Smooth muscle cell (in vitro differentiated cells): ENCODE measurements around the gene TTLL5. TPM values are rescaled to one million over a fixed set of nuclear protein-coding genes. Genes with fewer than 3 reads are reported as not detected.

Experiments used
- DNase-seq: peaks from one replicate; lab custom pipeline; 2025; ENCODE audit not compliant: unreplicated experiment; lab: John Stamatoyannopoulos, UW
- H2AFZ ChIP-seq: fragments of 200-600 bp; sonication (generic); 2 replicates; pipeline ENCODE4 v1.6.0; 2016; ENCODE audit warnings: antibody characterized with exemption, low read depth, mild to moderate bottlenecking
- H3F3A ChIP-seq: fragments of 200-600 bp; sonication (generic); 2 replicates; pipeline ENCODE4 v1.6.0; 2017; ENCODE audit warnings: antibody characterized with exemption, low read depth
- H3K27ac ChIP-seq: fragments of 200-600 bp; sonication (generic); 2 replicates; pipeline ENCODE4 v1.5.1; 2016; ENCODE audit warnings: low read depth, mild to moderate bottlenecking
- H3K27me3 ChIP-seq: fragments of 200-600 bp; sonication (generic); 2 replicates; pipeline ENCODE4 v1.6.1; 2016; ENCODE audit warnings: low read depth, mild to moderate bottlenecking
- H3K36me3 ChIP-seq: fragments of 200-600 bp; sonication (generic); 2 replicates; pipeline ENCODE4 v1.5.1; 2016; ENCODE audit warnings: low read depth
- H3K4me1 ChIP-seq: fragments of 200-600 bp; sonication (generic); 2 replicates; pipeline ENCODE4 v1.5.1; 2016; ENCODE audit warnings: low read depth
- H3K4me2 ChIP-seq: fragments of 200-600 bp; sonication (generic); 2 replicates; pipeline ENCODE4 v1.6.0; 2016; ENCODE audit warnings: mild to moderate bottlenecking
- H3K4me3 ChIP-seq: fragments of 200-600 bp; sonication (generic); 2 replicates; pipeline ENCODE4 v1.5.1; 2016; ENCODE audit warnings: mild to moderate bottlenecking
- H3K79me2 ChIP-seq: fragments of 200-600 bp; sonication (generic); 2 replicates; pipeline ENCODE4 v1.6.0; 2016; ENCODE audit warnings: low read depth, mild to moderate bottlenecking
- H3K9ac ChIP-seq: fragments of 200-600 bp; sonication (generic); 2 replicates; pipeline ENCODE4 v1.6.0; 2016; ENCODE audit warnings: low read depth
- H3K9me3 ChIP-seq: fragments of 200-600 bp; sonication (generic); replicated peaks from 2 replicates; pipeline ENCODE4 v1.5.1; 2016; ENCODE audit warnings: low read depth
- H4K20me1 ChIP-seq: fragments of 200-600 bp; sonication (generic); 2 replicates; pipeline ENCODE4 v1.6.0; 2016; ENCODE audit warnings: low read depth
- whole genome bisulfite sequencing: methylation state at CpG from one replicate; pipeline ENCODE4 v1.1.7; 2016; ENCODE audit warnings: low lambda C conversion rate; 5-methylcytosine and 5-hydroxymethylcytosine counted together
- polyA plus RNA-seq: library from polyadenylated mRNA; unstranded; fragments of >200 nt; fragmentation: Nextera tagmentation; extraction: Ambion mirVana; gene quantifications from 2 replicates; pipeline ENCODE4 v1.2.1, GENCODE V29; 2016
- total RNA-seq: library from RNA; depleted of rRNA; stranded (reverse); fragments of >200 nt; gene quantifications from 2 replicates; pipeline ENCODE4 v1.2.3, GENCODE V29; 2014
- TF ChIP-seq, protein P1 (sequence below): fragments of 200-600 bp; sonication (generic); IDR thresholded peaks from 2 replicates; pipeline ENCODE4 v1.5.1; 2017; ENCODE audit warnings: borderline replicate concordance, mild to moderate bottlenecking, antibody characterized with exemption; ENCODE audit not compliant: insufficient read depth, poor library complexity, severe bottlenecking

TTLL5 gene
- total and polyA plus RNA-seq, 2 experiments from 2014 or later: 12.6 to 38.0 TPM

DNA sequence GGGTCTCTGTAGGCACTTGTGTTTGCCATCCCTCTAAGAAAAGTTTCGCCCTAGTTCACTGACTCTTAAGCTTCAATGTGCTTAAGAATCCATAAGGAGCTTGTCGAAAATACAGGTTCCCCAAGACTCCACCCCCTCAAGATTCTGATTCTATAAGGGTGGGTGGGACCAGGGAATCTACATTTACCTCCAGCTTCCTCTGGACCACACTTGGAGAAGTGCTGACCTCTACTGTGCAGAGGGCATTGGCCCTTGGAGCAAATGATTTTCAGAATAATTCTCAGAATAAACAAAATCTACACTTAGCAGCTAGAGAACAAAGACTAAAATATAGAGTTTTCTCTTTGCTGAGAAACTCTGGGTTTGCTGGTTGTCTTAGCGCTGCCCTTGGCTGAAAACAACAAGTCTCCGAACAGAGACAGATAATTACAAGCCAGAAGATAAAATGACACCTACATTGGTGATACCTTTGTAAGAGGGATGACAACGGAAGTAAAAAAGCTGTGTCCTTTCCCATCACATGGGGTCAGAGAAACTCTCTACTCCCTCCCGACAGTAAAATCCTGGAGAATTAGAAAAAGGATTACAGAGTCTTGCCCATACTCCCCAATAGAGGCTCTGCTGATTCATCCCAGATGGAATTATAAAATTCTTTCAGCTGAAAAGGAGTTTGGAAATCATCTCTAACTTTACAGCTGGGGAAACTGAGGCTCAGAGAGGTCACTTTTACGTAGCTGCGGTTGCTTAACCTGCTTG is 316.0 kb downstream of the TTLL5 start:
- H3K4me2 ChIP-seq: peak overlapping the region; percentile 95
- H3F3A ChIP-seq: no peaks in the 10 kb centered on the region
- no peaks in the 10 kb centered on the region for H3K27me3 ChIP-seq
- H3K4me1 ChIP-seq: peaks cover 16% of the 10 kb centered on the region
- H3K36me3 ChIP-seq: no peaks in the 10 kb centered on the region
- 37% methylated on average over 8 of the region's 8 CpGs for WGBS
- H2AFZ ChIP-seq: no peak overlapping the region
- H3K79me2 ChIP-seq: peaks cover 71% of the 10 kb centered on the region
- TF ChIP-seq, protein P1, sequence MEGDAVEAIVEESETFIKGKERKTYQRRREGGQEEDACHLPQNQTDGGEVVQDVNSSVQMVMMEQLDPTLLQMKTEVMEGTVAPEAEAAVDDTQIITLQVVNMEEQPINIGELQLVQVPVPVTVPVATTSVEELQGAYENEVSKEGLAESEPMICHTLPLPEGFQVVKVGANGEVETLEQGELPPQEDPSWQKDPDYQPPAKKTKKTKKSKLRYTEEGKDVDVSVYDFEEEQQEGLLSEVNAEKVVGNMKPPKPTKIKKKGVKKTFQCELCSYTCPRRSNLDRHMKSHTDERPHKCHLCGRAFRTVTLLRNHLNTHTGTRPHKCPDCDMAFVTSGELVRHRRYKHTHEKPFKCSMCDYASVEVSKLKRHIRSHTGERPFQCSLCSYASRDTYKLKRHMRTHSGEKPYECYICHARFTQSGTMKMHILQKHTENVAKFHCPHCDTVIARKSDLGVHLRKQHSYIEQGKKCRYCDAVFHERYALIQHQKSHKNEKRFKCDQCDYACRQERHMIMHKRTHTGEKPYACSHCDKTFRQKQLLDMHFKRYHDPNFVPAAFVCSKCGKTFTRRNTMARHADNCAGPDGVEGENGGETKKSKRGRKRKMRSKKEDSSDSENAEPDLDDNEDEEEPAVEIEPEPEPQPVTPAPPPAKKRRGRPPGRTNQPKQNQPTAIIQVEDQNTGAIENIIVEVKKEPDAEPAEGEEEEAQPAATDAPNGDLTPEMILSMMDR: no peak
- peak overlapping the region; percentile 17 for H3K9ac ChIP-seq
- no peak overlapping the region for H3K4me3 ChIP-seq
- peak overlapping the region; percentile 54 for H3K27ac ChIP-seq
- H3K9me3 ChIP-seq: no peaks in the 10 kb centered on the region
- peaks cover 38% of the 10 kb centered on the region for H4K20me1 ChIP-seq
- DNase-seq: no peak

GRCh38 chr14:75977582-75977943 is 316.5 kb downstream of the TTLL5 start:
- DNase-seq: no peak
- Histone ChIP-seq H3K4me3 (no peak overlapping the region), H3K79me2 (peaks cover 68% of the 10 kb centered on the region), H3K27me3 (no peaks in the 10 kb centered on the region), H3K27ac (peak overlapping the region; percentile 10), H3K4me1 (peaks cover 16% of the 10 kb centered on the region), H3K9me3 (no peaks in the 10 kb centered on the region), H2AFZ (no peak overlapping the region), H3K4me2 (peak overlapping the region; percentile 95), H3K36me3 (no peaks in the 10 kb centered on the region), H4K20me1 (peaks cover 32% of the 10 kb centered on the region), H3F3A (no peaks in the 10 kb centered on the region), H3K9ac (no peak overlapping the region)
- TF ChIP-seq, protein P1: no peak
- 58% methylated on average over 3 of the region's 3 CpGs for WGBS

DNA sequence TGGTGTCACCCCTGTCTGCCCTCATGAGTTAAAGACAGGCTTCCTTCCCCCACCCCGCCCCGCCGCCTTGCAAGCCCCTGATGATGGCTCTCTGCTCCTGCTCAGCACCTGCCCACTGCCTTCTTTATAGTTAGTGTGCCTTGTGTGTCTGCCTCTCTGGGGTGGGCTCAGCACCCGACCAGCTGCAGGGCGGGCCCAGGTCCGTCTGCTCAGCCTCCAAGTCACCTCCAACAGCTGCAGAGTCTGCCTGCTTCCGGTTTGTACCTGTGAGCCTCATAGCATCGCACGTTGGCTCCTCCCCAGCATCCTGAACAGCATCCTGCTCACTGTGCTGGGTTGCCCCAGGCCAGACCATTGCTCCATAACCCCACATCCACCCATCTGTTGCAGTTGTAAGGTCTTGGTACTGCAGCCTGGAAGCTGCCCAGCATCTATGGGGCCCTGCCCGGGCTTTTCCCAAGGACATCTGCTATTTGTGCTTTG is 317.2 kb downstream of the TTLL5 start:
- Histone ChIP-seq H2AFZ (no peak overlapping the region), H3K79me2 (peaks cover 68% of the 10 kb centered on the region), H3K9ac (no peak overlapping the region), H3K9me3 (no peaks in the 10 kb centered on the region), H3K4me2 (peak overlapping the region; percentile 95), H3K4me3 (no peak overlapping the region), H3K4me1 (peaks cover 16% of the 10 kb centered on the region), H3F3A (no peaks in the 10 kb centered on the region), H3K27ac (no peak overlapping the region), H3K36me3 (no peaks in the 10 kb centered on the region), H4K20me1 (peaks cover 26% of the 10 kb centered on the region), H3K27me3 (no peaks in the 10 kb centered on the region)
- TF ChIP-seq, protein P1: no peak
- WGBS: 83% methylated on average over 10 of the region's 10 CpGs
- no peak for DNase-seq

GRCh38 chr14:75979071-75979571 is 318.1 kb downstream of the TTLL5 start:
- DNase-seq: no peak
- H3K36me3 ChIP-seq: no peaks in the 10 kb centered on the region
- WGBS: 70% methylated on average over 14 of the region's 14 CpGs
- peaks cover 24% of the 10 kb centered on the region for H4K20me1 ChIP-seq
- H3K4me1 ChIP-seq: peaks cover 16% of the 10 kb centered on the region
- no peak overlapping the region for H2AFZ ChIP-seq
- H3K27me3 ChIP-seq: no peaks in the 10 kb centered on the region
- no peaks in the 10 kb centered on the region for H3F3A ChIP-seq
- peaks cover 66% of the 10 kb centered on the region for H3K79me2 ChIP-seq
- peak overlapping the region; percentile 89 for H3K4me3 ChIP-seq
- TF ChIP-seq, protein P1: peak; percentile 62
- H3K27ac ChIP-seq: no peak overlapping the region
- no peaks in the 10 kb centered on the region for H3K9me3 ChIP-seq
- no peak overlapping the region for H3K9ac ChIP-seq
- peak overlapping the region; percentile 95 for H3K4me2 ChIP-seq
